Hepatocyte (in vitro differentiated cells): Measurements from ENCODE around the gene COX4I1. TPM values are rescaled to one million over a fixed set of nuclear protein-coding genes. Genes with fewer than 3 reads are reported as not detected.

Source experiments
- DNase-seq: peaks from one replicate; pipeline ENCODE4 v3.0.0-alpha.2; 2016; ENCODE audit warnings: low spot score
- H2AFZ ChIP-seq: fragments of 200-600 bp; sonication (generic); 2 replicates; pipeline ENCODE4 v1.6.0; 2016; ENCODE audit warnings: antibody characterized with exemption, mild to moderate bottlenecking
- H3K27ac ChIP-seq: fragments of 200-600 bp; sonication (generic); 2 replicates; pipeline ENCODE4 v1.5.1; 2016; ENCODE audit warnings: mild to moderate bottlenecking
- H3K27me3 ChIP-seq: fragments of 200-600 bp; sonication (generic); 2 replicates; pipeline ENCODE4 v1.6.1; 2016
- H3K36me3 ChIP-seq: fragments of 200-600 bp; sonication (generic); replicated peaks from 2 replicates; pipeline ENCODE4 v1.5.1; 2016; ENCODE audit warnings: low read depth; ENCODE audit not compliant: insufficient read depth
- H3K4me1 ChIP-seq: fragments of 200-600 bp; sonication (generic); 2 replicates; pipeline ENCODE4 v1.5.1; 2016; ENCODE audit warnings: mild to moderate bottlenecking, moderate library complexity; ENCODE audit not compliant: insufficient read depth
- H3K4me2 ChIP-seq: fragments of 200-600 bp; sonication (generic); 2 replicates; pipeline ENCODE4 v1.6.0; 2016
- H3K4me3 ChIP-seq: fragments of 200-600 bp; sonication (generic); 2 replicates; pipeline ENCODE4 v1.5.1; 2016; ENCODE audit warnings: mild to moderate bottlenecking
- H3K79me2 ChIP-seq: fragments of 200-600 bp; sonication (generic); 2 replicates; pipeline ENCODE4 v1.6.0; 2017; ENCODE audit warnings: mild to moderate bottlenecking
- H3K9me2 ChIP-seq: fragments of 200-600 bp; sonication (generic); replicated peaks from 2 replicates; pipeline ENCODE4 v1.6.0; 2017; ENCODE audit warnings: mild to moderate bottlenecking; ENCODE audit not compliant: insufficient read depth
- H3K9me3 ChIP-seq: fragments of 200-600 bp; sonication (generic); 2 replicates; pipeline ENCODE4 v1.5.1; 2016; ENCODE audit warnings: low read depth, mild to moderate bottlenecking
- H4K20me1 ChIP-seq: fragments of 200-600 bp; sonication (generic); 2 replicates; pipeline ENCODE4 v1.6.0; 2016; ENCODE audit warnings: mild to moderate bottlenecking; ENCODE audit not compliant: insufficient read depth, poor library complexity, severe bottlenecking
- EZH2 ChIP-seq: fragments of 200-600 bp; sonication (generic); IDR thresholded peaks from 2 replicates; pipeline ENCODE4 v1.6.1; 2016; ENCODE audit warnings: antibody characterized with exemption, mild to moderate bottlenecking, borderline replicate concordance
- EZH2phosphoT487 ChIP-seq: fragments of 200-600 bp; sonication (generic); IDR thresholded peaks from one replicate; pipeline ENCODE4 v1.6.1; 2018; ENCODE audit warnings: antibody characterized with exemption, mild to moderate bottlenecking, low read depth, moderate library complexity; ENCODE audit not compliant: unreplicated experiment, severe bottlenecking
- WGBS: methylation state at CpG from one replicate; pipeline ENCODE4 v1.1.6; 2016; ENCODE audit warnings: low lambda C conversion rate; ENCODE audit errors: missing lambda C conversion rate; 5-methylcytosine and 5-hydroxymethylcytosine counted together
- polyA plus RNA-seq: library from polyadenylated mRNA; unstranded; fragments of >200 nt; fragmentation: Nextera tagmentation; extraction: Ambion mirVana; gene quantifications from 2 replicates; pipeline ENCODE4 v1.2.1, GENCODE V29; 2016
- total RNA-seq: library from RNA; depleted of rRNA; stranded (reverse); fragments of >200 nt; gene quantifications from 2 replicates; pipeline ENCODE4 v1.2.3, GENCODE V29; 2014
- TF ChIP-seq, protein P1 (sequence below): fragments of 200-600 bp; sonication (generic); IDR thresholded peaks from 2 replicates; pipeline ENCODE4 v1.5.1; 2016; ENCODE audit warnings: antibody characterized with exemption, mild to moderate bottlenecking; ENCODE audit not compliant: poor library complexity

Gene COX4I1
- total and polyA plus RNA-seq, 2 experiments from 2014 or later: 449 to 655 TPM

DNA sequence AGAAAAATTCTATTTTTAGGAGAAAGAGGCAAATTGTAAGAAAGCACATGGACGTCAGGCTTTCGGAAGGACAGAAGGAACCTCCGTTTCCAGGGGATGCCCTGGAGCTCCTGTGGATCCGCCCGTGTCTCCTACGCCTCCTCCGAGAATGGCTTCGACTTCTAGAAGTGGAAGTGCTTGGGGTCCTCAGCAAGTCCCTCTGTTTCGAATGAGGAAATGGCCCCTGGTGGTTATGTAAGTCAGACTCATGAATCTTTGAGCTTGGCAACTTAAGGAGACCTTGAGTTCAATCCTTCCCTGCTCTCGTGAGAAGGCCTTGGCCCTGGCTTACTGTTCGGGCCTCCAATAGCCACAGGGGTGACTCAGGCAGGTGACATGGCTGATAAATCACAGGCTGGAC lies 38.9 kb downstream of the COX4I1 start:
- Histone ChIP-seq H3K9me2 (no peaks in the 10 kb centered on the region), H3K4me1 (no peaks in the 10 kb centered on the region), H3K36me3 (no peaks in the 10 kb centered on the region), H3K4me3 (no peak overlapping the region), H3K79me2 (no peaks in the 10 kb centered on the region), H3K27ac (no peak overlapping the region), H2AFZ (no peak overlapping the region), H3K9me3 (no peaks in the 10 kb centered on the region), H4K20me1 (no peaks in the 10 kb centered on the region), H3K27me3 (no peaks in the 10 kb centered on the region), H3K4me2 (no peak overlapping the region)
- TF ChIP-seq EZH2phosphoT487 (no peak), EZH2 (no peak)
- TF ChIP-seq, protein P1, sequence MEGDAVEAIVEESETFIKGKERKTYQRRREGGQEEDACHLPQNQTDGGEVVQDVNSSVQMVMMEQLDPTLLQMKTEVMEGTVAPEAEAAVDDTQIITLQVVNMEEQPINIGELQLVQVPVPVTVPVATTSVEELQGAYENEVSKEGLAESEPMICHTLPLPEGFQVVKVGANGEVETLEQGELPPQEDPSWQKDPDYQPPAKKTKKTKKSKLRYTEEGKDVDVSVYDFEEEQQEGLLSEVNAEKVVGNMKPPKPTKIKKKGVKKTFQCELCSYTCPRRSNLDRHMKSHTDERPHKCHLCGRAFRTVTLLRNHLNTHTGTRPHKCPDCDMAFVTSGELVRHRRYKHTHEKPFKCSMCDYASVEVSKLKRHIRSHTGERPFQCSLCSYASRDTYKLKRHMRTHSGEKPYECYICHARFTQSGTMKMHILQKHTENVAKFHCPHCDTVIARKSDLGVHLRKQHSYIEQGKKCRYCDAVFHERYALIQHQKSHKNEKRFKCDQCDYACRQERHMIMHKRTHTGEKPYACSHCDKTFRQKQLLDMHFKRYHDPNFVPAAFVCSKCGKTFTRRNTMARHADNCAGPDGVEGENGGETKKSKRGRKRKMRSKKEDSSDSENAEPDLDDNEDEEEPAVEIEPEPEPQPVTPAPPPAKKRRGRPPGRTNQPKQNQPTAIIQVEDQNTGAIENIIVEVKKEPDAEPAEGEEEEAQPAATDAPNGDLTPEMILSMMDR: no peak
- WGBS: 94% methylated on average over 11 of the region's 11 CpGs
- no peak for DNase-seq

DNA sequence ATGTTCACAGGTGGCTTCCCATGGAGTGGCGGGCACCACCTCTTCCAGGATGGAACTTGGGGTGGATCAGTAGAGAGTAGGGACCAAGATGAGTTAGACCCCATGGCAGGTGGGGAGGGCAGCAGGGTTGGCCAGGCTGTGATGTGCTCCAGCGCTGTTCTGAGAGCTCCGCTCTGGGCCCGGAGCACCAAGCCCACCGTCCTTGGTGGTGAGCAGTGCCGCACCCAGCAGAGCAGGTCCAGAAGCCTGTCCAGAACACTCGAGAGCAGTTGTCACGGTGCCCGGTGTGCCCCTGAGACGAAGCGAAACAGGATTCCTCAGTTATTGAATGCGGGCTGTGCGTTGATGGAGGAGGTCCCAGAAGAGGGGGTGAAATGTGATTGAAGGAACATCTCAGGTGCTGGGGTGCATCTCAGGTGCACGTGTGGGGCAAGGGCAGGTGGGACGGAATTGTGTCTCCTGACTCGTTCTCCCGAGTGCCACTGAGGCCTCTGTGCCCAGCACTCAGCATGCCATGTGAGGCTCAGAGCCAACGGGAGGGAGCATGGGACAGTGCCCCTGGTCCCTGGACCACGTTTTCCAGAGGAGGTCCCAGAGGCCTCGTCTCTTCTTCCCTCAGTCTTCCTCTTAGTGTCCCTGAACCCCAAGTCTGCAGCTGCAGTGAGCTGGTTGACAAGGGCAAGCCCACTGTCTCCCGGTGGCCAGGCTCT lies 39.5 kb downstream of the COX4I1 start:
- H3K27ac ChIP-seq: no peak overlapping the region
- WGBS: 95% methylated on average over 21 of the region's 21 CpGs
- H4K20me1 ChIP-seq: no peaks in the 10 kb centered on the region
- no peaks in the 10 kb centered on the region for H3K9me2 ChIP-seq
- H3K27me3 ChIP-seq: no peaks in the 10 kb centered on the region
- TF ChIP-seq, protein P1: no peak
- TF ChIP-seq EZH2 (no peak), EZH2phosphoT487 (no peak)
- no peaks in the 10 kb centered on the region for H3K4me1 ChIP-seq
- no peak overlapping the region for H3K4me2 ChIP-seq
- no peaks in the 10 kb centered on the region for H3K79me2 ChIP-seq
- no peak overlapping the region for H3K4me3 ChIP-seq
- no peak for DNase-seq
- no peak overlapping the region for H2AFZ ChIP-seq
- no peaks in the 10 kb centered on the region for H3K36me3 ChIP-seq
- H3K9me3 ChIP-seq: no peaks in the 10 kb centered on the region

DNA sequence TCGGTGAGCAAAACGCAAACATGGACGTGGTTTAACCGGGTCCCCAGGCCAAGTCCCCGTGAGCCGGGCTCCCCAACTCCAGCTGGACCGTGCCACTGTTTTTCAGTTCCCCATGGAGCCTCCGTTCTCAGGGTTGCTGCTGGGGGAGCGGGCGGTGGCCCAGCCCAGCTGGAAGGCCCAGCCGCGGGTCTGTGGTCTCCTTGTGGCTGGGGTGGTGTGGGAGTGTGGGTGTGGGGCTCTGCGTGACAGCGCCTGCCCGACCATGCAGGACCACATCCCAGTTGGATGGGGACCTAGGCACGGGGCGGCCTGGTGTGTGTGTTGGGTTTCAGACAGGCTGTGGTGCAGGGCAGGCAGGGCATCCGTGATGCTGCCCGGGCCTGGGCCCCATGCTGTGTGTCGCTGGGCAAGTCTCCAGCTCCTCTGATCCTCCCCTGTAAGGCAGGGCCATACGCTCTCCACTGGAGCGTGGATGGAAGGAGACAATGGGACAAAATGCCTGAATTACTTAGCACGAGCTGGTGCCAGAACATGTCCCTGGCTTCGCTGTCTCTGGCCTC lies 40.3 kb downstream of the COX4I1 start:
- Histone ChIP-seq H3K4me1 (no peaks in the 10 kb centered on the region), H3K36me3 (no peaks in the 10 kb centered on the region)
- TF ChIP-seq EZH2 (no peak), EZH2phosphoT487 (no peak)
- TF ChIP-seq, protein P1: no peak

More for the DNA sequence above, 40.3 kb downstream of the COX4I1 start:
- no peak overlapping the region for H2AFZ ChIP-seq
- no peak overlapping the region for H3K27ac ChIP-seq
- H3K4me2 ChIP-seq: no peak overlapping the region
- WGBS: 94% methylated on average over 23 of the region's 24 CpGs
- H4K20me1 ChIP-seq: no peaks in the 10 kb centered on the region
- no peak overlapping the region for H3K4me3 ChIP-seq
- no peaks in the 10 kb centered on the region for H3K9me2 ChIP-seq
- H3K79me2 ChIP-seq: no peaks in the 10 kb centered on the region
- no peaks in the 10 kb centered on the region for H3K9me3 ChIP-seq
- H3K27me3 ChIP-seq: no peaks in the 10 kb centered on the region
- no peak for DNase-seq
